ENCODE measurements around the gene OBSCN.
A peak's percentile ranks its signal among the peaks of the same experiment; 100 is the strongest.

OBSCN gene

GRCh38 chr1:228414511-228415211 is 206.8 kb downstream of the OBSCN start:
- peaks cover 10% of the 10 kb centered on the region; the same call in 1 of the 2 replicates for H3K4me1 ChIP-seq (ENCODE audit: control insufficient read depth, insufficient read depth, low read length)
- H3K4me3 ChIP-seq (ENCODE audit: low read depth, low read length): no peak overlapping the region
- no peak overlapping the region for H3K9ac ChIP-seq (ENCODE audit: low read depth, low read length)

GRCh38 chr1:228415221-228415620 is 207.4 kb downstream of the OBSCN start:
- Histone ChIP-seq H3K27me3 (ENCODE audit: control insufficient read depth, insufficient read depth, low read length) (peaks cover 61% of the 10 kb centered on the region), H3K27ac (ENCODE audit: low read depth, low read length) (no peak overlapping the region), H3K4me1 (ENCODE audit: control insufficient read depth, insufficient read depth, low read length) (peaks cover 10% of the 10 kb centered on the region; the same call in 1 of the 2 replicates), H3K9me3 (ENCODE audit: control insufficient read depth, insufficient read depth, low read length) (no peaks in the 10 kb centered on the region), H3K36me3 (ENCODE audit: control insufficient read depth, insufficient read depth, low read length) (0 out of 2 replicates have a peak, but pooled peaks cover 7% of the 10 kb centered on the region), H3K9ac (ENCODE audit: low read depth, low read length) (no peak overlapping the region), H3K4me3 (ENCODE audit: low read depth, low read length) (no peak overlapping the region)

More at GRCh38 chr1:228414511-228415211, 206.8 kb downstream of the OBSCN start:
- 0 out of 2 replicates have a peak, but pooled peaks cover 7% of the 10 kb centered on the region for H3K36me3 ChIP-seq (ENCODE audit: control insufficient read depth, insufficient read depth, low read length)
- no peaks in the 10 kb centered on the region for H3K9me3 ChIP-seq (ENCODE audit: control insufficient read depth, insufficient read depth, low read length)
- peaks cover 55% of the 10 kb centered on the region for H3K27me3 ChIP-seq (ENCODE audit: control insufficient read depth, insufficient read depth, low read length)
- no peak overlapping the region for H3K27ac ChIP-seq (ENCODE audit: low read depth, low read length)

GRCh38 chr1:228415853-228416216 is 208.0 kb downstream of the OBSCN start:
- peaks cover 66% of the 10 kb centered on the region for H3K27me3 ChIP-seq (ENCODE audit: control insufficient read depth, insufficient read depth, low read length)
- H3K27ac ChIP-seq (ENCODE audit: low read depth, low read length): peak overlapping the region; percentile 42
- peak overlapping the region; percentile 75 for H3K4me3 ChIP-seq (ENCODE audit: low read depth, low read length)
- H3K4me1 ChIP-seq (ENCODE audit: control insufficient read depth, insufficient read depth, low read length): peaks cover 10% of the 10 kb centered on the region; the same call in 1 of the 2 replicates
- H3K9ac ChIP-seq (ENCODE audit: low read depth, low read length): no peak overlapping the region
- H3K36me3 ChIP-seq (ENCODE audit: control insufficient read depth, insufficient read depth, low read length): 0 out of 2 replicates have a peak, but pooled peaks cover 4% of the 10 kb centered on the region
- H3K9me3 ChIP-seq (ENCODE audit: control insufficient read depth, insufficient read depth, low read length): no peaks in the 10 kb centered on the region; the same call in 1 of the 2 replicates

GRCh38 chr1:228416217-228416933 is 208.5 kb downstream of the OBSCN start, which contains the start of gene TRIM17:
TRIM17 (minus strand) TSS chr1:228416861; CDS start chr1:228415072, 1,789 bp downstream.
- Histone ChIP-seq H3K27me3 (ENCODE audit: control insufficient read depth, insufficient read depth, low read length) (peaks cover 71% of the 10 kb centered on the region), H3K4me3 (ENCODE audit: low read depth, low read length) (peak within 1 kb of the TSS; percentile 75), H3K9me3 (ENCODE audit: control insufficient read depth, insufficient read depth, low read length) (no peaks in the 10 kb centered on the region; the same call in 1 of the 2 replicates), H3K4me1 (ENCODE audit: control insufficient read depth, insufficient read depth, low read length) (peaks cover 10% of the 10 kb centered on the region; the same call in 1 of the 2 replicates), H3K36me3 (ENCODE audit: control insufficient read depth, insufficient read depth, low read length) (0 out of 2 replicates have a peak, but pooled peaks cover 4% of the 10 kb centered on the region), H3K27ac (ENCODE audit: low read depth, low read length) (peak within 1 kb of the TSS; percentile 42), H3K9ac (ENCODE audit: low read depth, low read length) (no peak within 1 kb of the TSS)

- H3K27ac ChIP-seq (ENCODE audit: low read depth, low read length): no peak overlapping the region
- H3K4me1 ChIP-seq (ENCODE audit: control insufficient read depth, insufficient read depth, low read length): peaks cover 10% of the 10 kb centered on the region; the same call in 1 of the 2 replicates
- H3K4me3 ChIP-seq (ENCODE audit: low read depth, low read length): peak overlapping the region; percentile 37
- H3K9me3 ChIP-seq (ENCODE audit: control insufficient read depth, insufficient read depth, low read length): no peaks in the 10 kb centered on the region; the same call in 1 of the 2 replicates
- peaks cover 78% of the 10 kb centered on the region for H3K27me3 ChIP-seq (ENCODE audit: control insufficient read depth, insufficient read depth, low read length)
- 0 out of 2 replicates have a peak, but pooled peaks cover 4% of the 10 kb centered on the region for H3K36me3 ChIP-seq (ENCODE audit: control insufficient read depth, insufficient read depth, low read length)
- H3K9ac ChIP-seq (ENCODE audit: low read depth, low read length): no peak overlapping the region
Measured at GRCh38 chr1:228417061-228417460, 209.2 kb downstream of the OBSCN start.

- peaks cover 10% of the 10 kb centered on the region; the same call in 1 of the 2 replicates for H3K4me1 ChIP-seq (ENCODE audit: control insufficient read depth, insufficient read depth, low read length)
- no peak overlapping the region for H3K9ac ChIP-seq (ENCODE audit: low read depth, low read length)
- 0 out of 2 replicates have a peak, but pooled peaks cover 4% of the 10 kb centered on the region for H3K36me3 ChIP-seq (ENCODE audit: control insufficient read depth, insufficient read depth, low read length)
- H3K9me3 ChIP-seq (ENCODE audit: control insufficient read depth, insufficient read depth, low read length): no peaks in the 10 kb centered on the region; the same call in 1 of the 2 replicates
- H3K27ac ChIP-seq (ENCODE audit: low read depth, low read length): no peak overlapping the region
- peak overlapping the region; percentile 37; the same call in 1 of the 2 replicates for H3K4me3 ChIP-seq (ENCODE audit: low read depth, low read length)
- H3K27me3 ChIP-seq (ENCODE audit: control insufficient read depth, insufficient read depth, low read length): peaks cover 84% of the 10 kb centered on the region
Measured at GRCh38 chr1:228417483-228418203, 209.8 kb downstream of the OBSCN start.

GRCh38 chr1:228420968-228421826 is 213.4 kb downstream of the OBSCN start:
- H3K27me3 ChIP-seq (ENCODE audit: control insufficient read depth, insufficient read depth, low read length): peaks cover 67% of the 10 kb centered on the region
- H3K4me1 ChIP-seq (ENCODE audit: control insufficient read depth, insufficient read depth, low read length): 0 out of 2 replicates have a peak, but pooled peaks cover 3% of the 10 kb centered on the region
- no peak overlapping the region for H3K9ac ChIP-seq (ENCODE audit: low read depth, low read length)
- no peak overlapping the region for H3K27ac ChIP-seq (ENCODE audit: low read depth, low read length)
- H3K4me3 ChIP-seq (ENCODE audit: low read depth, low read length): no peak overlapping the region
- no peaks in the 10 kb centered on the region; the same call in 1 of the 2 replicates for H3K9me3 ChIP-seq (ENCODE audit: control insufficient read depth, insufficient read depth, low read length)
- no peaks in the 10 kb centered on the region for H3K36me3 ChIP-seq (ENCODE audit: control insufficient read depth, insufficient read depth, low read length)

GRCh38 chr1:228423404-228424053 is 215.7 kb downstream of the OBSCN start:
- peaks cover 52% of the 10 kb centered on the region for H3K27me3 ChIP-seq (ENCODE audit: control insufficient read depth, insufficient read depth, low read length)
- no peaks in the 10 kb centered on the region for H3K4me1 ChIP-seq (ENCODE audit: control insufficient read depth, insufficient read depth, low read length)
- H3K36me3 ChIP-seq (ENCODE audit: control insufficient read depth, insufficient read depth, low read length): no peaks in the 10 kb centered on the region
- H3K9me3 ChIP-seq (ENCODE audit: control insufficient read depth, insufficient read depth, low read length): no peaks in the 10 kb centered on the region; the same call in 1 of the 2 replicates
- no peak overlapping the region for H3K9ac ChIP-seq (ENCODE audit: low read depth, low read length)
- no peak overlapping the region for H3K27ac ChIP-seq (ENCODE audit: low read depth, low read length)
- H3K4me3 ChIP-seq (ENCODE audit: low read depth, low read length): no peak overlapping the region

GRCh38 chr1:228424685-228425660 is 217.1 kb downstream of the OBSCN start:
- H3K27me3 ChIP-seq (ENCODE audit: control insufficient read depth, insufficient read depth, low read length): peaks cover 48% of the 10 kb centered on the region

More at GRCh38 chr1:228424685-228425660, 217.1 kb downstream of the OBSCN start:
- Histone ChIP-seq H3K9ac (ENCODE audit: low read depth, low read length) (no peak overlapping the region), H3K4me3 (ENCODE audit: low read depth, low read length) (no peak overlapping the region), H3K27ac (ENCODE audit: low read depth, low read length) (no peak overlapping the region), H3K36me3 (ENCODE audit: control insufficient read depth, insufficient read depth, low read length) (no peaks in the 10 kb centered on the region), H3K9me3 (ENCODE audit: control insufficient read depth, insufficient read depth, low read length) (no peaks in the 10 kb centered on the region; the same call in 1 of the 2 replicates), H3K4me1 (ENCODE audit: control insufficient read depth, insufficient read depth, low read length) (no peaks in the 10 kb centered on the region)

All from HUES48 (cell line).